ENCODE measurements around the gene USP24.

USP24 gene

DNA sequence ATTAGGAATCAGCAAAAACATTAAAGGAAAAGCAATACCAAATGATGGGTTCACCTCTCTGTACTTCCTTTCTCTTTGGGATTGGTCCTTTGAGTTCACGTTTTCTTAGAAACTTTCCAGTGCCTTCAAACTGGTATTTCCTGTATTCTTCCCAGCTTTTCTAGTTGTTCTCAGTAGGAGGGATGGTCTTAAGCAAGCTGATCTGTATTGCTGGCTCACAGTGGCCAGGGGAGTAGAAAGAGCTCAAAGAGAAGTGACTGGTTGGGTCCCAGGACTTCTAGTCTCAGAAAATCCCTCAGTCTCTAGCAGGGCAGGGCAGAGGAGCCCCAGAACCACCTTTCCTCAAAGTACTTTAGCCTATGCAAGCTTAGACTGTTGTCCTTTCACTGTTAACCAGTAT, 10.1 kb upstream of the USP24 start:
- Histone ChIP-seq H3K9me3 (ENCODE audit: insufficient read depth, low read depth, low read length) (no peaks in the 10 kb centered on the region), H3K27me3 (ENCODE audit: insufficient read depth, low read length) (no peaks in the 10 kb centered on the region), H3K4me3 (ENCODE audit: low read length) (no peak overlapping the region), H3K9ac (ENCODE audit: low read depth, low read length) (no peak overlapping the region), H3K36me3 (ENCODE audit: insufficient read depth, low read depth, low read length) (no peaks in the 10 kb centered on the region), H3K4me1 (ENCODE audit: insufficient read depth, low read length) (no peaks in the 10 kb centered on the region), H3K27ac (ENCODE audit: low read length) (no peak overlapping the region)

DNA sequence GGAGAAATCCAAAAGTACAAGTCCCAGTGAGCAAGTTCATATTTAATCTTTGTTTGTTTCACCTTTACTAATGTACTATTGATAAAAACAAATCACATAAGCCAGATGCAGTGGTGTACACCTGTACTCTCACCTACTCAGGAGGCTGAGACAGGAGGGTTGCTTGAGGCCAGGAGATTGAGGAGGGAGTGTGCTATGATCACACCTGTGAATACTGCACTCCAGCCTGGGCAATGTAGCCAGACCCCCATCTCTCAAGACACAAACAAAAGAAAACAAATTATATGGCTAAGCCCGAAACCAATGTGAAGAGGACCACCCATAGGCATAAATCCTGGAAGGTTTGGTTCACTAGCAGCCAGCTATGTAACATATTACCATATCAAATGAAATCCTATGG, 9.6 kb upstream of the USP24 start:
- no peak overlapping the region for H3K9ac ChIP-seq (ENCODE audit: low read depth, low read length)
- H3K27ac ChIP-seq (ENCODE audit: low read length): no peak overlapping the region

DNA sequence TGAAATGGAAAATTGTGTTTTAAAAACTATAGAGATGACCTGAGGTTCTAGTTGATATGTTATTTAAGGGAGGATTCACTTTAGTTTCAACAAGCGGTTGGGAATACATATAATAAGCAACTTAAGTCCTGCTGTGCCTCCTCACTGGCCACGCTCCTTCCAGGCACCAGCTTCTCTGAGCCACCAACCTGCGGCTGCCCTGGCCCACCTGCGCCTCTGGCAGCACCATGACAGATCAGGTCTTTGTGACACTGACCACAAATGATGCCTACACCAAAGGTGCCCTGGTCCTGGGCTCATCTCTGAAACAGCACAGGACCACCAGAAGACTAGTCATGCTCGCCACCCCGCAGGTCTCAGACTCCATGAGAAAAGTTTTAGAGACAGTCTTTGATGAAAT, 7.0 kb upstream of the USP24 start:
- Histone ChIP-seq H3K4me3 (ENCODE audit: low read length) (no peak overlapping the region), H3K36me3 (ENCODE audit: insufficient read depth, low read depth, low read length) (no peaks in the 10 kb centered on the region), H3K9ac (ENCODE audit: low read depth, low read length) (no peak overlapping the region), H3K4me1 (ENCODE audit: insufficient read depth, low read length) (no peaks in the 10 kb centered on the region), H3K27me3 (ENCODE audit: insufficient read depth, low read length) (no peaks in the 10 kb centered on the region), H3K9me3 (ENCODE audit: insufficient read depth, low read depth, low read length) (no peaks in the 10 kb centered on the region), H3K27ac (ENCODE audit: low read length) (no peak overlapping the region)

More for the DNA sequence above, 9.6 kb upstream of the USP24 start:
- Histone ChIP-seq H3K36me3 (ENCODE audit: insufficient read depth, low read depth, low read length) (no peaks in the 10 kb centered on the region), H3K9me3 (ENCODE audit: insufficient read depth, low read depth, low read length) (no peaks in the 10 kb centered on the region), H3K4me3 (ENCODE audit: low read length) (no peak overlapping the region), H3K27me3 (ENCODE audit: insufficient read depth, low read length) (no peaks in the 10 kb centered on the region), H3K4me1 (ENCODE audit: insufficient read depth, low read length) (no peaks in the 10 kb centered on the region)

DNA sequence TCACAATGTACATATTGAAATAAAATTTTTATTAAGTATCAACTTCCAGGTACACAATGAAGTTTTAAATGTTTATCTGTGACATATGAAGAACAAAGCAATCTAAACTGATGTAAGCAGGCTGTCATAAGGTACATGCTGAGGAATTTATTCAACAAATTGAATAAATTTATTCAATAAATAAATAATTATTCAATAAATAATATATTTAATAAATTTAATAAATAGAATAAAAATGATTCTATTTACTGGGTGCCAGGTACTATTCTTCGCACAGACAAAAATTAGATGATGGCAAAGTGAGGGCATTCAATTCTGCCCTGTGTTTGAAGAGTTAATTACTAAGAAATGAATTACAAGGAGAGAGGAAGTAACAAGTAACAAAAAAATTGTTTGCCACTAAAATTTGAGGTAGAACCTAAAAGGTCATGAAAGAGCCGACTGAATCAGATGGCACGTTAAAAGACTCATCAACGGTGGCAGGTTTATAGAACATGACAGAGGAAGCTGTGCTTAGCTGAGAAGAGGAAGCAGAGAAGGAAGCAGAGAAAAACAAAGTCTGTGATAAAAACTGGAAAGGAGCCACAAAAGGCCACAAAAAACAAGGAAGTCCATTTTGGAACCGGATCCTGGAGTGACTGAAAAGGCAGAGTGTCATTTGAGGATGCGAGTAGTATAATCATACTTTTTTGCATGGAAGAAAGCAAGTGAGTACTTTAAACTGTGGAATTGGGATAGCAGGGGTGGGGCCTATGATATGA, 2.2 kb upstream of the USP24 start:
- Histone ChIP-seq H3K27me3 (ENCODE audit: insufficient read depth, low read length) (peaks cover 18% of the 10 kb centered on the region), H3K36me3 (ENCODE audit: insufficient read depth, low read depth, low read length) (no peaks in the 10 kb centered on the region), H3K9me3 (ENCODE audit: insufficient read depth, low read depth, low read length) (no peaks in the 10 kb centered on the region), H3K27ac (ENCODE audit: low read length) (no peak overlapping the region), H3K4me3 (ENCODE audit: low read length) (no peak overlapping the region), H3K9ac (ENCODE audit: low read depth, low read length) (no peak overlapping the region), H3K4me1 (ENCODE audit: insufficient read depth, low read length) (peaks cover 22% of the 10 kb centered on the region)

DNA sequence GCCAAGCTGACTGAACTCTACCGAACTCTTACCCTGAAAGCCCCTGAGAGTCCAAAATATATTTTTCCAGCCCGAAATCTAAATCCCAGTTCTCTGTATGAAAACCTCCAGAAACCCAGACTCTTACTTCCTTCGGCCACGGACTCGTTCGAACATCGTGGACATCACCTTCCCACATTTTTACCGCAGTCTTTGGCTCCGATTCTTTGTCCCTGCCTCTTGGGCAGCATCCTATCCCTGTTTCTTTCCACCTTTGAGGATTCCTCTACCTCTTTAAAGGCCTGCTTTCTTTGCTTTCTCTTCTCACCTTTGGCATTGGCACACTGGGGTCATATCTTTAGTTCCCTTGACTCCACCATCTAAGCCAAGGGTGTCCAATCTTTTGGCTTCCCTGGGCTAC, 932 bp upstream of the USP24 start:
- H3K4me1 ChIP-seq (ENCODE audit: insufficient read depth, low read length): peaks cover 28% of the 10 kb centered on the region
- peak overlapping the region; percentile 89 for H3K4me3 ChIP-seq (ENCODE audit: low read length)
- H3K27me3 ChIP-seq (ENCODE audit: insufficient read depth, low read length): peaks cover 18% of the 10 kb centered on the region
- H3K27ac ChIP-seq (ENCODE audit: low read length): peak overlapping the region; percentile 6
- H3K9ac ChIP-seq (ENCODE audit: low read depth, low read length): peak overlapping the region; percentile 87; the same call in 1 of the 2 replicates
- no peaks in the 10 kb centered on the region for H3K36me3 ChIP-seq (ENCODE audit: insufficient read depth, low read depth, low read length)
- no peaks in the 10 kb centered on the region for H3K9me3 ChIP-seq (ENCODE audit: insufficient read depth, low read depth, low read length)

DNA sequence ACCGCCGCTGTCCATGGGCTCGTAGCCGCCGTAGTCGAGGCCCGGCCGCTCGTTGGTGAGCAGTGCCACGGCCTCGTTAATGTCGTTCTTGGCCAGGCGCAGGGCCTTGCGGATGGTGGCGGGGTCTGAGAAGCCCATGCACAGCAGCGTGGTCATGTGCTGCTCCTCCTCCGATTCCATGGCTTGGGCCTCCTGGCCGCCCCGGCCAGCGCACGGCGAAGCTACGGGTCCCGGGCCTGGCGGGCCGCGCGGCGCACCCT, 300 bp downstream of the USP24 start:
- Histone ChIP-seq H3K27ac (ENCODE audit: low read length) (peak overlapping the region; percentile 6), H3K9ac (ENCODE audit: low read depth, low read length) (peak overlapping the region; percentile 87), H3K36me3 (ENCODE audit: insufficient read depth, low read depth, low read length) (no peaks in the 10 kb centered on the region), H3K4me1 (ENCODE audit: insufficient read depth, low read length) (peaks cover 31% of the 10 kb centered on the region), H3K4me3 (ENCODE audit: low read length) (peak overlapping the region; percentile 89), H3K27me3 (ENCODE audit: insufficient read depth, low read length) (peaks cover 18% of the 10 kb centered on the region), H3K9me3 (ENCODE audit: insufficient read depth, low read depth, low read length) (no peaks in the 10 kb centered on the region)

DNA sequence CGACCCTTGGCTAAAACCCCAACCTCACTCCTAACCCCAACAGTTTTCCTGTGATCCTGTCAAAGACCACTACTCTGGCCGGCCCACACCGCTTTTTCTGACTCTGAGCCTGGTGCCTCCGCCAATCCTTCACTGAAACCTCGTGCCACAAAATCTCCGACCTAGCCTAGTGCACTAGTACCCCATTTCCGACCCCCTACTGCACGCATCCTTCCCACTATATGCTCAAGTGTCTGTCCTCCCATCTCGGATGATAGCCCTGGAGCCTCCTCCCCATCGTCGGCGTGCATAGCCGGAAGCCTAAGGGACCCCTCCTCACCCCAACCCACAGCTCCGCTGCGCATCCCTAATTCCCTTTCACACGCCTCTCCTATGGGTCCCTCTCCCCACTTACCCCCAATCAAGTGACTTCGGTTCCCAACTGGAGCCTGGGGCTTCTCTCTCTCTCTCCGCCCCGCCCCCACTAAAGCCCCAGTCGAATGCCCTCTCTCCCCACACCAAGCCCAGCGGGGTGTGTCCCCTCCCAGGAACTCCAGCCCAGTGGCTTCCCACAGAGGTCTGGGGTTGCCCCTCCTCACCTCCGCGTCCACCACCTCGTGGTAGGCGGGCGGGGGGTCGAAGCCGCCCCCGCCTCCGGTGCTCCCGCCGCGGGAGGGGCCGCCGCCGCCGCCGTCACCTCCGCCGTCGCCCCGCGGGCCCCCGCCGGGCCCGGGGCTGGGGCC, 791 bp downstream of the USP24 start:
- H3K36me3 ChIP-seq (ENCODE audit: insufficient read depth, low read depth, low read length): no peaks in the 10 kb centered on the region
- H3K9me3 ChIP-seq (ENCODE audit: insufficient read depth, low read depth, low read length): no peaks in the 10 kb centered on the region
- no peak overlapping the region for H3K27ac ChIP-seq (ENCODE audit: low read length)
- H3K27me3 ChIP-seq (ENCODE audit: insufficient read depth, low read length): peaks cover 18% of the 10 kb centered on the region
- peak overlapping the region; percentile 87 for H3K9ac ChIP-seq (ENCODE audit: low read depth, low read length)
- H3K4me3 ChIP-seq (ENCODE audit: low read length): peak overlapping the region; percentile 89
- peaks cover 31% of the 10 kb centered on the region for H3K4me1 ChIP-seq (ENCODE audit: insufficient read depth, low read length)

DNA sequence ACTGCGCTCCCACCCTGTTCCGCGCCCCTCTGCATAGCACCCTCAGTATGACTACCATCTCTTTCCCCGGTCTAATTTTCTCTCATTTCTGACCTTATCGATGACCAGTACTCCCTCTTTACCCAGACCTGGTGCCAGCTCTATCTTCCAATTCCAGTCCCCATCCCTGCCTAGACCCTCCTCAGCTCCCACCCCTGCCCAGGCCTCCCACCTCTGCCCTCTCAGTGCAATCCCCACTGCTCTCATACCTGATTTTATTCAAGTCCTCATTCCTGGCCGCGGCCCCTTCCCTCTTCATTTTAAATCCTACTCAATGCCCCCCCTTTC, 1.3 kb downstream of the USP24 start:
- H3K27ac ChIP-seq (ENCODE audit: low read length): no peak overlapping the region
- peak overlapping the region; percentile 87 for H3K9ac ChIP-seq (ENCODE audit: low read depth, low read length)

DNA sequence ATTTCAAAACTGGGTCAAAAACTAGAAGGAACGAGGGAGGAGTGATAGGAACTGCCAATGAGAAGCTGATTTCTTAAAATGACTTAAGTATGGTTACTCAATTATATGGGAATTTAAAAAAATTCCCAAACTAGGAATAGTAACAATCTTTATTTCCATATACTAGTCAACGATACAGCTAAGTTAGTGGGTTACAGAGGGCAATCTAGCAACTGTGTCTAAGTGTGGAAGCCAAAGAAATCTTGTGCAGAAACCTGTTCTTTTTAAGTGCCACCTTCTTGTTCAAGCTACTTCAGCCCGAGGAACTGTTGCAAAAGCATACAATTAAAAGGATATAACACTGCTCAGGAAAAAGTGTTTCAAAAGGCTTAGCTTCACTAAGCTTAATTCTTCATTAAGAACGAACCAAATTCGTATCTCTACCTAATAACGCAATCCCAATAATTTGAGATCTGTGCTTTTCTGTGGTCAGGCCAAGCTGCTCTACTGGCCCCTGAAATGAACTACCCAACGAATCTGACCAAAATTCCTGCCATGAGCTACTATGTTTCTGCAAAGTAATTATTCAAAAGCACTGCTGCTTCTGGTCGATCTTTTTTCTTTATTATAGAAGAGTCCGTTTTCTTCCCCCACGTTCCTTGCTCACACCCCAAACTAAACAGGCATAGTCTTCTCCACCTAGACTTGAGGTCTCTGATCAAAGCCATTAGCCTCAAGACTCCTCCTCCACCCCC, 1.8 kb downstream of the USP24 start:
- Histone ChIP-seq H3K27me3 (ENCODE audit: insufficient read depth, low read length) (peaks cover 18% of the 10 kb centered on the region), H3K27ac (ENCODE audit: low read length) (no peak overlapping the region), H3K4me3 (ENCODE audit: low read length) (peak overlapping the region; percentile 89), H3K36me3 (ENCODE audit: insufficient read depth, low read depth, low read length) (no peaks in the 10 kb centered on the region), H3K9ac (ENCODE audit: low read depth, low read length) (peak overlapping the region; percentile 87; the same call in 1 of the 2 replicates), H3K4me1 (ENCODE audit: insufficient read depth, low read length) (peaks cover 31% of the 10 kb centered on the region), H3K9me3 (ENCODE audit: insufficient read depth, low read depth, low read length) (no peaks in the 10 kb centered on the region)

More for the DNA sequence above, 1.3 kb downstream of the USP24 start:
- Histone ChIP-seq H3K9me3 (ENCODE audit: insufficient read depth, low read depth, low read length) (no peaks in the 10 kb centered on the region), H3K36me3 (ENCODE audit: insufficient read depth, low read depth, low read length) (no peaks in the 10 kb centered on the region), H3K27me3 (ENCODE audit: insufficient read depth, low read length) (peaks cover 18% of the 10 kb centered on the region), H3K4me1 (ENCODE audit: insufficient read depth, low read length) (peaks cover 31% of the 10 kb centered on the region), H3K4me3 (ENCODE audit: low read length) (peak overlapping the region; percentile 89)

DNA sequence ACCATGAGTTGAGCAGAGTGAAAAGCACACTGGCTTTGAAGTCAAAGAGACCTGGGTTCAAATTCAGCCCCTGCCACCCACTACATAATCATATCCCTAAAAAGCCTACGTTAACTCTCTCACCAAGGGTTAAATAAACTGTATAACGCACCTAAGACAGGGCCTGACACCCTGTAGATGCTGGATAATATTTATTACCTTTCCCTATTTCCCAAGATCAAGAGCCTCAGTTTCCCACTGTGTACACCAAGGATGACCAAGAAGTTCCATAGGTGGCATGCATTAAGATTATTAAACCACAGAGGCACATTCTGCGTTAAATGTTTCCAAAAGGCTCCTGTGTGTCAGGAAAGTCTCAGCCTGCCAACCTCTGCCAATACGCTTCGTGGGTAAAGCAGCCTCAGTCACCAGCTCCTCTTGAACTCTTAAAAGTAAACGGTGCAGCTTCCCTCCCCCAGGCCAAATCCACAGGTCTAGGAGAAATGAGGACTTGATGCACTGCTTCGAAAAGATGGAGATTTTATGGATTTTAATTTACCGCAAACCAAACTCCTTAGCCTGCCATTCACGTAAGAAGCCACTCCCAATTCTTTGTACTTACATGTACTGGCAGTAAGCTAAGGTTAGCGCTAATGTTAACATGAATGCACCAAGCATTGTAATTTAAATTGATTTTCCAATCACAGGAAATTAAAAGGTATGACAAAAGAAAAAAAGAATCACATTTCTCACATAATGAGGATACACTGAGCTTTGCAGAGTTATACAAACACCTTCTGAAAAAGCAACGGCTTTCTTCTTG, 2.6 kb downstream of the USP24 start:
- peaks cover 18% of the 10 kb centered on the region for H3K27me3 ChIP-seq (ENCODE audit: insufficient read depth, low read length)
- H3K4me1 ChIP-seq (ENCODE audit: insufficient read depth, low read length): peaks cover 31% of the 10 kb centered on the region
- H3K27ac ChIP-seq (ENCODE audit: low read length): no peak overlapping the region
- H3K4me3 ChIP-seq (ENCODE audit: low read length): peak overlapping the region; percentile 89
- H3K9me3 ChIP-seq (ENCODE audit: insufficient read depth, low read depth, low read length): no peaks in the 10 kb centered on the region
- no peaks in the 10 kb centered on the region for H3K36me3 ChIP-seq (ENCODE audit: insufficient read depth, low read depth, low read length)
- H3K9ac ChIP-seq (ENCODE audit: low read depth, low read length): peak overlapping the region; percentile 9; the same call in 1 of the 2 replicates

DNA sequence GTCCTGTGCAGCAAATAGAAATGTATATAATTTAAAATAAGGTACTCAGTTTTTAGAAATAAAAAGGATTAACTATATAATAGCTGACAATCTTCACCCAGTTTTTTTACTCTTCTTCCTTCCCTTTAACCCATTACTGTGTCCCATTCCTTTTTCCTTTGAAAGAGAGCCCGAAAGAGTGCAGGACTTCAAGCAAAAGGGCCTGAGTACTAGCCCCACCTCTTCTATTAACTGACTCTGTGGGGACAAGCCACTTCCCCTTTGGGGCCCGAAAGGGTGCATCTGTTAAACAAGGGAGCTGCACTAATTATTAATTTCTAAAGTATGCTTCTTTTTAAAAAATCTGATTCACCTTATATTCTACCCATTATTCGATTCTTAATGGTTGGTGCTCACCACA, 3.3 kb downstream of the USP24 start:
- Histone ChIP-seq H3K36me3 (ENCODE audit: insufficient read depth, low read depth, low read length) (no peaks in the 10 kb centered on the region), H3K9ac (ENCODE audit: low read depth, low read length) (no peak overlapping the region), H3K27ac (ENCODE audit: low read length) (no peak overlapping the region), H3K4me3 (ENCODE audit: low read length) (peak overlapping the region; percentile 89; the same call in 1 of the 2 replicates), H3K27me3 (ENCODE audit: insufficient read depth, low read length) (peaks cover 16% of the 10 kb centered on the region), H3K9me3 (ENCODE audit: insufficient read depth, low read depth, low read length) (no peaks in the 10 kb centered on the region), H3K4me1 (ENCODE audit: insufficient read depth, low read length) (peaks cover 29% of the 10 kb centered on the region)
